ENCODE results near the gene ANKRD33B. TPM values are rescaled to one million over a fixed set of nuclear protein-coding genes. Genes with fewer than 3 reads are reported as not detected.

ANKRD33B gene
- total RNA-seq, 1 experiment from 2014 or later = 6.9 TPM

- peaks cover 3% of the 10 kb centered on the region for H3K23me2 ChIP-seq (ENCODE audit: insufficient read length, low read depth, low read length, poor library complexity, severe bottlenecking)
- Mint-ChIP-seq H3K36me3 (ENCODE audit: insufficient read depth in 1 of 3, low read depth in 3 of 3) (peaks cover 0 to 9% (median 0%) of the 10 kb centered on the region in 3 experiments; a peak in 4 of 7 replicates), H3K4me3 (no peak overlapping the region), H3K4me1 (peaks cover 16 to 17% of the 10 kb centered on the region in 2 experiments), H3K9me3 (peaks cover 7 to 9% of the 10 kb centered on the region in 2 experiments), H3K27me3 (ENCODE audit: low read depth) (no peaks in the 10 kb centered on the region; the same call in 1 of the 2 replicates), H3K27ac (peak overlapping the region in 1 of 3 experiments; percentile 52; a peak in 2 of 7 replicates)
- H3K18ac ChIP-seq (ENCODE audit: insufficient read length, low read depth, low read length) = no peak overlapping the region
- H3K79me1 ChIP-seq (ENCODE audit: insufficient read depth, low read depth, low read length, poor library complexity, severe bottlenecking) = no peaks in the 10 kb centered on the region
- no peak overlapping the region for H3K4me2 ChIP-seq (ENCODE audit: insufficient read depth, insufficient read length, low read length)
- H2BK12ac ChIP-seq (ENCODE audit: insufficient read length, low read depth, low read length) = no peak overlapping the region
- WGBS (ENCODE audit: extremely low coverage, insufficient read length, low lambda C conversion rate) = no CpG with 5 or more reads among the region's 10 CpGs
- H3K9ac ChIP-seq (ENCODE audit: extremely low read depth, insufficient read length, low read length) = no peak overlapping the region
- no peak overlapping the region for H3K23ac ChIP-seq (ENCODE audit: insufficient read length, low read depth, low read length)
- H2AK5ac ChIP-seq (ENCODE audit: insufficient read length, low read length) = no peak overlapping the region
- H3K56ac ChIP-seq (ENCODE audit: insufficient read length, low read depth, low read length) = no peak overlapping the region
- H3K27ac ChIP-seq (ENCODE audit: insufficient read length, low read depth, low read length) = no peak overlapping the region
- H3K14ac ChIP-seq (ENCODE audit: insufficient read depth, low read length) = no peak overlapping the region
- no peak overlapping the region for H4K5ac ChIP-seq (ENCODE audit: insufficient read length, low read depth, low read length)
- no peaks in the 10 kb centered on the region for H3K4me1 ChIP-seq (ENCODE audit: insufficient read depth, low read length)
- no peak overlapping the region for H2BK5ac ChIP-seq (ENCODE audit: insufficient read length, low read length)
- TF ChIP-seq CTCF (conservative IDR thresholded peaks at IDR 0.05) = no peak
- H2AFZ ChIP-seq (ENCODE audit: low read length) = no peak overlapping the region
- H2BK120ac ChIP-seq (ENCODE audit: low read depth, low read length, poor library complexity, severe bottlenecking) = no peak overlapping the region
- no peaks in the 10 kb centered on the region for H3K27me3 ChIP-seq (ENCODE audit: insufficient read depth, low read length)
- no peak overlapping the region for H4K91ac ChIP-seq (ENCODE audit: insufficient read length, low read depth, low read length)
- no peak overlapping the region for H3K4ac ChIP-seq (ENCODE audit: low read depth, low read length)
- H3T11ph ChIP-seq (ENCODE audit: low read length) = no peak overlapping the region
- H2BK20ac ChIP-seq (ENCODE audit: low read depth, low read length, poor library complexity, severe bottlenecking) = no peak overlapping the region
- no peaks in the 10 kb centered on the region for H3K79me2 ChIP-seq (ENCODE audit: insufficient read depth, low read length)
- H2BK15ac ChIP-seq (ENCODE audit: low read depth, low read length) = no peak overlapping the region
- H4K20me1 ChIP-seq (ENCODE audit: control insufficient read depth, insufficient read depth, insufficient read length) = no peaks in the 10 kb centered on the region
- no peaks in the 10 kb centered on the region for H3K9me3 ChIP-seq (ENCODE audit: control insufficient read depth, low read depth, low read length)
- no peak for DNase-seq
- no peak overlapping the region for H4K8ac ChIP-seq (replicated peaks; ENCODE audit: insufficient read length, low read depth, low read length)
These were observed 59.5 kb downstream of the ANKRD33B start for GRCh38 chr5:10623305-10623910.
